Smooth muscle cell (in vitro differentiated cells): Measurements from ENCODE around the gene ZBTB7C. TPM values are rescaled to one million over a fixed set of nuclear protein-coding genes. Genes with fewer than 3 reads are reported as not detected.

ENCODE experiments used
- DNase-seq: peaks from one replicate; lab custom pipeline; 2025; ENCODE audit not compliant: unreplicated experiment; lab: John Stamatoyannopoulos, UW
- H2AFZ ChIP-seq: fragments of 200-600 bp; sonication (generic); 2 replicates; pipeline ENCODE4 v1.6.0; 2016; ENCODE audit warnings: antibody characterized with exemption, low read depth, mild to moderate bottlenecking
- H3F3A ChIP-seq: fragments of 200-600 bp; sonication (generic); 2 replicates; pipeline ENCODE4 v1.6.0; 2017; ENCODE audit warnings: antibody characterized with exemption, low read depth
- H3K27ac ChIP-seq: fragments of 200-600 bp; sonication (generic); 2 replicates; pipeline ENCODE4 v1.5.1; 2016; ENCODE audit warnings: low read depth, mild to moderate bottlenecking
- H3K27me3 ChIP-seq: fragments of 200-600 bp; sonication (generic); 2 replicates; pipeline ENCODE4 v1.6.1; 2016; ENCODE audit warnings: low read depth, mild to moderate bottlenecking
- H3K36me3 ChIP-seq: fragments of 200-600 bp; sonication (generic); 2 replicates; pipeline ENCODE4 v1.5.1; 2016; ENCODE audit warnings: low read depth
- H3K4me1 ChIP-seq: fragments of 200-600 bp; sonication (generic); 2 replicates; pipeline ENCODE4 v1.5.1; 2016; ENCODE audit warnings: low read depth
- H3K4me2 ChIP-seq: fragments of 200-600 bp; sonication (generic); 2 replicates; pipeline ENCODE4 v1.6.0; 2016; ENCODE audit warnings: mild to moderate bottlenecking
- H3K4me3 ChIP-seq: fragments of 200-600 bp; sonication (generic); 2 replicates; pipeline ENCODE4 v1.5.1; 2016; ENCODE audit warnings: mild to moderate bottlenecking
- H3K79me2 ChIP-seq: fragments of 200-600 bp; sonication (generic); 2 replicates; pipeline ENCODE4 v1.6.0; 2016; ENCODE audit warnings: low read depth, mild to moderate bottlenecking
- H3K9ac ChIP-seq: fragments of 200-600 bp; sonication (generic); 2 replicates; pipeline ENCODE4 v1.6.0; 2016; ENCODE audit warnings: low read depth
- H3K9me3 ChIP-seq: fragments of 200-600 bp; sonication (generic); replicated peaks from 2 replicates; pipeline ENCODE4 v1.5.1; 2016; ENCODE audit warnings: low read depth
- H4K20me1 ChIP-seq: fragments of 200-600 bp; sonication (generic); 2 replicates; pipeline ENCODE4 v1.6.0; 2016; ENCODE audit warnings: low read depth
- WGBS: methylation state at CpG from one replicate; pipeline ENCODE4 v1.1.7; 2016; ENCODE audit warnings: low lambda C conversion rate; 5-methylcytosine and 5-hydroxymethylcytosine counted together
- polyA plus RNA-seq: library from polyadenylated mRNA; unstranded; fragments of >200 nt; fragmentation: Nextera tagmentation; extraction: Ambion mirVana; gene quantifications from 2 replicates; pipeline ENCODE4 v1.2.1, GENCODE V29; 2016
- total RNA-seq: library from RNA; depleted of rRNA; stranded (reverse); fragments of >200 nt; gene quantifications from 2 replicates; pipeline ENCODE4 v1.2.3, GENCODE V29; 2014
- TF ChIP-seq, protein P1 (sequence below): fragments of 200-600 bp; sonication (generic); IDR thresholded peaks from 2 replicates; pipeline ENCODE4 v1.5.1; 2017; ENCODE audit warnings: borderline replicate concordance, mild to moderate bottlenecking, antibody characterized with exemption; ENCODE audit not compliant: insufficient read depth, poor library complexity, severe bottlenecking

ZBTB7C gene
- total and polyA plus RNA-seq, 2 experiments from 2014 or later: 0.48 to 0.63 TPM

DNA sequence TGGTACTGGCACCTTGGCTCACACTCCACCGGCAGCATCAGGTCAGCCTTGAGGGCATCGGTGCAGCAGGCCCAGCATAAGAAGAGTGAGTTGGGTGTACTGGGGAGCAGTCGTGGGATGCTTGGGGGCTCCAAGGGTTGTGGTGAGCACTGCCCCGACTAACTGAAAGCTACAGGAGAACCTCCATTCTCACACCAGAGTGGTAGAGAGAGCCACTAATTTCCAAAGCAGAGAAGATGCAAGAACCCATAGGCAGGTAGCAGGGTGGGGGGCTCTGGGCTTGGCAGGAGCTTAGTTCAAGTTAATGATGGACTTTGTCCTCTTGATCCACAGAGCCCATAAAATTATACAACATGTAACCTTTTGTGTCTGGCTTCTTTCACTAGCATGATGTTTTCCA lies 330.7 kb downstream of the ZBTB7C start:
- H3K27ac ChIP-seq: no peak overlapping the region
- no peak overlapping the region for H2AFZ ChIP-seq
- H3K27me3 ChIP-seq: no peaks in the 10 kb centered on the region
- H3K9me3 ChIP-seq: no peaks in the 10 kb centered on the region
- WGBS: 98% methylated on average over 4 of the region's 4 CpGs
- H3K4me3 ChIP-seq: no peak overlapping the region
- H3K4me1 ChIP-seq: peaks cover under 1% of the 10 kb centered on the region
- no peaks in the 10 kb centered on the region for H4K20me1 ChIP-seq
- H3K36me3 ChIP-seq: no peaks in the 10 kb centered on the region
- TF ChIP-seq, protein P1, sequence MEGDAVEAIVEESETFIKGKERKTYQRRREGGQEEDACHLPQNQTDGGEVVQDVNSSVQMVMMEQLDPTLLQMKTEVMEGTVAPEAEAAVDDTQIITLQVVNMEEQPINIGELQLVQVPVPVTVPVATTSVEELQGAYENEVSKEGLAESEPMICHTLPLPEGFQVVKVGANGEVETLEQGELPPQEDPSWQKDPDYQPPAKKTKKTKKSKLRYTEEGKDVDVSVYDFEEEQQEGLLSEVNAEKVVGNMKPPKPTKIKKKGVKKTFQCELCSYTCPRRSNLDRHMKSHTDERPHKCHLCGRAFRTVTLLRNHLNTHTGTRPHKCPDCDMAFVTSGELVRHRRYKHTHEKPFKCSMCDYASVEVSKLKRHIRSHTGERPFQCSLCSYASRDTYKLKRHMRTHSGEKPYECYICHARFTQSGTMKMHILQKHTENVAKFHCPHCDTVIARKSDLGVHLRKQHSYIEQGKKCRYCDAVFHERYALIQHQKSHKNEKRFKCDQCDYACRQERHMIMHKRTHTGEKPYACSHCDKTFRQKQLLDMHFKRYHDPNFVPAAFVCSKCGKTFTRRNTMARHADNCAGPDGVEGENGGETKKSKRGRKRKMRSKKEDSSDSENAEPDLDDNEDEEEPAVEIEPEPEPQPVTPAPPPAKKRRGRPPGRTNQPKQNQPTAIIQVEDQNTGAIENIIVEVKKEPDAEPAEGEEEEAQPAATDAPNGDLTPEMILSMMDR: no peak
- no peak for DNase-seq
- H3K79me2 ChIP-seq: no peaks in the 10 kb centered on the region
- H3F3A ChIP-seq: no peaks in the 10 kb centered on the region
- H3K4me2 ChIP-seq: no peak overlapping the region
- no peak overlapping the region for H3K9ac ChIP-seq

DNA sequence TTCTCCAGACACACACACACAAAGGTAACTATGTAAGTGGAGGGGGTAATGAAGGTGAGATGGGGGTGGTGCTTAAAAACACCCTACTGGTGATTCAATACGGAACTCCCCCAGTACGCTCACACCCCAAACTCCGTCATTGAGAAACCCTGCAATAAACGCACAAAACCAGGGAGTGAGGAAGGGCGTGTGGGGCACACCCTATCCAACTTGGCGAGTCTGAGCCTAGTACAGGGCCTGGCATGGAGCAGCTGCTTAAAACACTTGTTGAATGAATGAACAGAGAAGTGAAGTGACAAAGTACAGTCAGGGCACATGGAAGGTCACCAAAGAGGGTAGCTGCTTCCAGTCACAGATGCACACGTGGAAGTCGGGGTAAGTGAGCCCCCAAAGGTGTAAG lies 331.9 kb downstream of the ZBTB7C start:
- H3K9ac ChIP-seq: no peak overlapping the region
- no peaks in the 10 kb centered on the region for H3F3A ChIP-seq
- no peaks in the 10 kb centered on the region for H3K79me2 ChIP-seq
- no peak overlapping the region for H3K4me2 ChIP-seq
- H3K27ac ChIP-seq: no peak overlapping the region
- H3K4me3 ChIP-seq: no peak overlapping the region
- H3K36me3 ChIP-seq: no peaks in the 10 kb centered on the region
- no peak overlapping the region for H2AFZ ChIP-seq
- WGBS: 90% methylated on average over 8 of the region's 8 CpGs
- no peaks in the 10 kb centered on the region for H3K9me3 ChIP-seq
- H4K20me1 ChIP-seq: no peaks in the 10 kb centered on the region
- no peak for DNase-seq
- TF ChIP-seq, protein P1: no peak
- H3K4me1 ChIP-seq: peaks cover 8% of the 10 kb centered on the region
- H3K27me3 ChIP-seq: no peaks in the 10 kb centered on the region

DNA sequence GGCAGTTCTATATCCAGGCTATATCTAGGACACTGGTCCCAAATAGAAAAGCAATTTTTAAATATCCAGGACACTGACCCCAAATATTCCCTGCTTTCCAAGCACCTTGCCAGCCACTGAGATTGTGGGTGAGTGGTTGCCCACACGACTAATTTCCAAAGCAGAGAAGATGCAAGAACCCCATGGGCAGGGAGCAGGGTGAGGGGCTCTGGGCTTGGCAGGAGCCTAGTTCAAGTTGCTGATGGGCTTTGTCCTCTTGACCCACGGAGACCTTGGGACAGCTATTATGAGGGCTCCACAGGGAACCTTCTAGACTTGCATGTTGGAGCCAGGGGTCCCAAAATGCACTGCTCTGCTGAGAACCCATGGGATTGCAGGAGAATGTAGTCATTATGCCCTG lies 332.7 kb downstream of the ZBTB7C start:
- H3K4me1 ChIP-seq: peaks cover 8% of the 10 kb centered on the region
- H2AFZ ChIP-seq: no peak overlapping the region
- no peak overlapping the region for H3K4me2 ChIP-seq
- no peak overlapping the region for H3K27ac ChIP-seq
- H3K79me2 ChIP-seq: no peaks in the 10 kb centered on the region
- TF ChIP-seq, protein P1: no peak
- no peaks in the 10 kb centered on the region for H3K36me3 ChIP-seq
- no peaks in the 10 kb centered on the region for H3F3A ChIP-seq
- no peak overlapping the region for H3K4me3 ChIP-seq
- no peak for DNase-seq
- WGBS: 64% methylated on average over 2 of the region's 2 CpGs
- no peaks in the 10 kb centered on the region for H4K20me1 ChIP-seq
- no peak overlapping the region for H3K9ac ChIP-seq
- H3K27me3 ChIP-seq: no peaks in the 10 kb centered on the region
- H3K9me3 ChIP-seq: no peaks in the 10 kb centered on the region

DNA sequence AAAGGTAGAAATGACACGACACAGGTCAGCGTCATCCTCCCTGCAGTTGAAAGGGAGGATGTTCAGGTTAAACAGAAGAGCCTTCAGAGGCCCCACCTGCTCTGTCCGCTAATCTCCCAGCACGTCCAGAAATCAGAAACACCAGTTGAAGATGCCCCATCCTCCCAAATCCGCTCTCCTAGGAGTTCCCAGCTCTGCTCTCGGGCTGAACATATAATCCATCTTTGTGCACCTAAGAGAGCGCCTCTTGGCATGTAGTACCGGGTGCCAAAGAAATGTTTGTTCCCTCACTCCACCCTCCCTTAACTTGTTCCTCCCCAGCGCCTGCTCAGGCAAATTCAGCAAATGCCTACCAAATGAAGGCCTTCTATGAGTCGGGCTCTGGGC lies 333.5 kb downstream of the ZBTB7C start:
- Histone ChIP-seq H3K9me3 (no peaks in the 10 kb centered on the region), H3K9ac (no peak overlapping the region), H2AFZ (no peak overlapping the region), H3K4me2 (no peak overlapping the region), H3K79me2 (no peaks in the 10 kb centered on the region), H4K20me1 (no peaks in the 10 kb centered on the region), H3K27me3 (no peaks in the 10 kb centered on the region), H3K4me1 (peaks cover 8% of the 10 kb centered on the region), H3F3A (no peaks in the 10 kb centered on the region), H3K27ac (no peak overlapping the region), H3K36me3 (no peaks in the 10 kb centered on the region), H3K4me3 (no peak overlapping the region)
- TF ChIP-seq, protein P1: no peak
- 88% methylated on average over 10 of the region's 10 CpGs for WGBS
- no peak for DNase-seq
